HCT116 (cell line): ENCODE measurements around the gene SPSB4. TPM values are rescaled to one million over a fixed set of nuclear protein-coding genes. Genes with fewer than 3 reads are reported as not detected.

Experiments
- ATAC-seq: fragments of 200-7000 bp; cut with Tn5 transposase; 2 replicates; pipeline ENCODE4 v1.9.1; 2020; ENCODE audit warnings: mild to moderate bottlenecking, moderate library complexity
- BruUV-seq: library from RNA; stranded (reverse); fragments of 400-500 nt; replicated peaks from 2 replicates; lab custom pipeline; 2021; lab: Mats Ljungman, UMichigan
- CTCF ChIA-PET: fragments of 300-600 bp; sonication (Branson Sonifier 250); formaldehyde crosslinking; loops from one replicate; lab custom pipeline; 2021; ENCODE audit warnings: antibody characterized with exemption; lab: Charles Lee
- POLR2A ChIA-PET: fragments of 300-600, 350-600 bp; sonication (Branson Sonifier 250); formaldehyde crosslinking; loops from one replicate; lab custom pipeline; 2021; ENCODE audit warnings: antibody characterized with exemption; lab: Charles Lee
- RAD21 ChIA-PET, 2 experiments: fragments of 300-600 bp; sonication (Branson Sonifier 250); formaldehyde crosslinking; loops; one replicate each; lab custom pipeline; 2023; ENCODE audit warnings: low total read pairs in 2 of 2; ENCODE audit not compliant: uncharacterized antibody in 2 of 2, unreplicated experiment in 2 of 2, low non-redundant PET in 1 of 2; lab: Charles Lee
- DNase-seq: peaks from one replicate; pipeline ENCODE4 v3.0.0-alpha.2; 2010; ENCODE audit warnings: low read depth, low spot score
- H2AFZ ChIP-seq: fragments of 200-600 bp; shearing (Covaris generic), sonication (generic); 2 replicates; pipeline ENCODE4 v1.6.1; 2017; ENCODE audit warnings: low read depth, mixed run types, mixed read lengths, antibody characterized with exemption, low read length; ENCODE audit not compliant: poor library complexity, severe bottlenecking
- H3K27ac ChIP-seq: 2 replicates; pipeline ENCODE4 v1.5.1; 2012; ENCODE audit warnings: low read depth, low read length
- H3K27me3 ChIP-seq: fragments of 200-600 bp; sonication (generic); 2 replicates; pipeline ENCODE4 v1.6.1; 2016; ENCODE audit warnings: mixed run types, low read length, mixed read lengths; ENCODE audit not compliant: insufficient read depth
- H3K36me3 ChIP-seq, 2 experiments: fragments of 200-500 bp in 1 of 2; fragments of 200-600 bp in 1 of 2; sonication (Bioruptor generic) in 1 of 2; sonication (generic) in 1 of 2; 2 replicates each; pipeline versions ENCODE4 v1.5.1 to v1.6.1; 2014 to 2016; ENCODE audit warnings: low read length in 2 of 2, inconsistent platforms in 1 of 2, mixed read lengths in 1 of 2, mixed run types in 1 of 2; ENCODE audit not compliant: insufficient read depth in 2 of 2, control insufficient read depth in 1 of 2
- H3K4me1 ChIP-seq, 2 experiments: fragments of 200-600 bp in 1 of 2; sonication (generic) in 1 of 2; 2 replicates each; pipeline versions ENCODE4 v1.5.1 to v1.6.1; 2012 to 2017; ENCODE audit warnings: low read length in 2 of 2, inconsistent platforms in 1 of 2, mild to moderate bottlenecking in 1 of 2, mixed read lengths in 1 of 2, mixed run types in 1 of 2, moderate library complexity in 1 of 2; ENCODE audit not compliant: insufficient read depth in 2 of 2, control insufficient read depth in 1 of 2
- H3K4me2 ChIP-seq: fragments of 200-600 bp; sonication (generic); 2 replicates; pipeline ENCODE4 v1.6.1; 2017; ENCODE audit warnings: mixed run types, low read length, mixed read lengths
- H3K4me3 ChIP-seq, 2 experiments: fragments of 200-600 bp in 1 of 2; sonication (generic) in 1 of 2; replicated peaks in 1 of 2; 2 replicates each; pipeline ENCODE4 v1.5.1; 2011 to 2016; ENCODE audit warnings: low read length in 2 of 2, control low read depth in 1 of 2, low read depth in 1 of 2, mild to moderate bottlenecking in 1 of 2, mixed read lengths in 1 of 2, mixed run types in 1 of 2
- H3K79me2 ChIP-seq: fragments of 200-600 bp; sonication (generic); 2 replicates; pipeline ENCODE4 v1.6.1; 2017; ENCODE audit warnings: mild to moderate bottlenecking, mixed run types, low read length, moderate library complexity, mixed read lengths; ENCODE audit not compliant: insufficient read depth
- H3K9ac ChIP-seq: fragments of 200-600 bp; sonication (generic); 2 replicates; pipeline ENCODE4 v1.6.1; 2016; ENCODE audit warnings: low read length, mixed read lengths
- H3K9me2 ChIP-seq: fragments of 200-600 bp; sonication (generic), shearing (Covaris generic); 2 replicates; pipeline ENCODE4 v1.6.1; 2017; ENCODE audit warnings: mixed run types, mild to moderate bottlenecking, moderate library complexity; ENCODE audit not compliant: insufficient read depth
- H3K9me3 ChIP-seq, 2 experiments: fragments of 200-500 bp in 1 of 2; fragments of 200-600 bp in 1 of 2; sonication (Bioruptor generic) in 1 of 2; sonication (generic) in 1 of 2; 2 replicates each; pipeline ENCODE4 v1.6.1; 2014 to 2017; ENCODE audit warnings: low read length in 2 of 2, mixed read lengths in 2 of 2, inconsistent platforms in 1 of 2, low read depth in 1 of 2, mild to moderate bottlenecking in 1 of 2, mixed run types in 1 of 2, moderate library complexity in 1 of 2; ENCODE audit not compliant: control insufficient read depth in 1 of 2, insufficient read depth in 1 of 2
- H4K20me1 ChIP-seq: fragments of 200-600 bp; sonication (generic), shearing (Covaris generic); 2 replicates; pipeline ENCODE4 v1.6.1; 2017; ENCODE audit warnings: mixed run types, mild to moderate bottlenecking, moderate library complexity; ENCODE audit not compliant: insufficient read depth
- ELF1 ChIP-seq: IDR thresholded peaks from 2 replicates; pipeline ENCODE4 v1.6.1; 2012; ENCODE audit warnings: low read depth, borderline replicate concordance
- EZH2 ChIP-seq: fragments of 200-600 bp; sonication (generic); IDR thresholded peaks from 2 replicates; pipeline ENCODE4 v1.6.1; 2017; ENCODE audit warnings: antibody characterized with exemption, mixed run types
- EZH2phosphoT487 ChIP-seq: fragments of 200-600 bp; IDR thresholded peaks from 2 replicates; pipeline ENCODE4 v1.6.1; 2018; ENCODE audit warnings: antibody characterized with exemption, borderline replicate concordance
- MAX ChIP-seq: IDR thresholded peaks from 2 replicates; pipeline ENCODE4 v1.6.1; 2012
- POLR2A ChIP-seq: IDR thresholded peaks from 2 replicates; pipeline ENCODE4 v1.7.0; 2011; ENCODE audit warnings: borderline replicate concordance; ENCODE audit not compliant: insufficient read depth, insufficient read length; ENCODE audit errors: extremely low read depth
- POLR2AphosphoS5 ChIP-seq: IDR thresholded peaks from 2 replicates; pipeline ENCODE4 v1.6.1; 2011; ENCODE audit warnings: mild to moderate bottlenecking, low read depth, low read length, moderate library complexity
- RAD21 ChIP-seq: IDR thresholded peaks from 2 replicates; pipeline ENCODE4 v1.6.1; 2012; ENCODE audit warnings: low read depth, mild to moderate bottlenecking
- SIN3A ChIP-seq: IDR thresholded peaks from 2 replicates; pipeline ENCODE4 v1.6.1; 2012; ENCODE audit warnings: low read depth
- SP1 ChIP-seq: IDR thresholded peaks from 2 replicates; pipeline ENCODE4 v1.6.1; 2012; ENCODE audit warnings: low read depth
- SRF ChIP-seq: IDR thresholded peaks from 2 replicates; pipeline ENCODE4 v1.6.1; 2012; ENCODE audit warnings: low read depth
- ZBTB33 ChIP-seq: IDR thresholded peaks from 2 replicates; pipeline ENCODE4 v1.6.1; 2011; ENCODE audit warnings: mild to moderate bottlenecking, low read length, moderate library complexity; ENCODE audit not compliant: insufficient replicate concordance; ENCODE audit errors: extremely low read depth
- ZFX ChIP-seq: fragments of 450-650 bp; IDR thresholded peaks from 2 replicates; pipeline ENCODE4 v1.6.1; 2017
- intact Hi-C: fragments of 100-400 bp; cut with micrococcal nuclease; formaldehyde crosslinking; loops from 2 replicates; pipeline ENCODE4 v1.10.0; 2022
- total RNA-seq: library from RNA; stranded (reverse); gene quantifications from one replicate; pipeline ENCODE4 v1.2.1, GENCODE V29; 2021; ENCODE audit not compliant: unreplicated experiment
- TF ChIP-seq, protein P1 (sequence below): IDR thresholded peaks from 2 replicates; pipeline ENCODE4 v1.6.1; 2012; ENCODE audit warnings: low read depth

Gene SPSB4
- total RNA-seq, 1 experiment from 2014 or later = 0.57 TPM

DNA sequence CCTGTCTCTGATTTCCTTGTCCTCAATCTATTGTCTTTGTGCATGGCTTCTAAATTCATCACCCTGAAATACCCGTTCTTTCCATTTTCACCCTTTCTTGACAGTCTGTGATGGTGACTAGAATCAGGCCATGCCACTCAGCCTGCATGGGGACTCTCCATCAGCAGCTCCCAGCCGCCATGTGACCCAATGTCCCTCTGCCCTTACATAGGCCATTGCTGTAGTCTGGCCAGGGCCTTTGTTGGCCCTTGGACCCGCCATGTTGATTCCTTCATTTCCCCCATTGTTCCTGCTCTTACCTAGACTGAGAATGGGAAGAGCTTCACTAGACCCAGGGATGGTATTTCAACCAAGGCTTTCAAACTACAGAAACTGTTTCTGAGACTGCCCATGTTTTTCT, 45.8 kb downstream of the SPSB4 start:
- H3K36me3 ChIP-seq = no peaks in the 10 kb centered on the region
- H3K9me3 ChIP-seq = 0 out of 4 replicates have a peak, but pooled peaks cover 0 to 4% of the 10 kb centered on the region in 2 experiments
- no peak for TF ChIP-seq ELF1
- H3K9ac ChIP-seq = no peak overlapping the region
- ATAC-seq (no peak), DNase-seq (no peak)
- ChIA-PET CTCF (no interaction called here), POLR2A (no interaction called here), RAD21 (no interaction called here)
- no peaks in the 10 kb centered on the region for H4K20me1 ChIP-seq
- no peaks in the 10 kb centered on the region for H3K27me3 ChIP-seq
- H3K9me2 ChIP-seq = no peaks in the 10 kb centered on the region
- intact Hi-C loops = no loop called here
- no peaks in the 10 kb centered on the region for H3K4me1 ChIP-seq
- no peaks in the 10 kb centered on the region for H3K79me2 ChIP-seq
- no peak overlapping the region for H3K4me2 ChIP-seq
- no peak overlapping the region for H3K4me3 ChIP-seq
- no TSS peak for BruUV-seq
- no peak overlapping the region for H2AFZ ChIP-seq
- no peak overlapping the region for H3K27ac ChIP-seq

DNA sequence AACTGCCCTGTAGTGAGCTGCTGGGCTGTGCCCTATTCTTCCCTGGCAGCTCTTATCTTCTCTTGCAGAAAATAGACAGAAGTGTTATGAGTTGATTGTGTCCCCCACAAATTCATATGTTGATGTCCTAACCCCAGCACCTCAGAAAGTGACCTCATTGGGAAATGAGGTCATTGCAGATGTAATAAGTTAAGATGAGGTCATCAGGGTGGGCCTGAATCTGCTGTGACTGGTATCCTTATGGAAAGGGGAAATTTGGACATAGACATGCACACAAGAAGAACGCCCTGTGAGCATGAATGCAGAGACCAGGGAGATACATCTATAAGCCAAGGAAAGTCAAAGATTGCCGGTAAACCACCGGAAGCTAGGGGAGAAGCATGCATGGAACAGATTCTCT, 49.0 kb downstream of the SPSB4 start:
- intact Hi-C loops = no loop called here
- Histone ChIP-seq H3K79me2 (no peaks in the 10 kb centered on the region), H3K36me3 (no peaks in the 10 kb centered on the region), H3K9me2 (no peaks in the 10 kb centered on the region), H2AFZ (no peak overlapping the region), H3K9me3 (0 out of 4 replicates have a peak, but pooled peaks cover 0 to 4% of the 10 kb centered on the region in 2 experiments), H4K20me1 (no peaks in the 10 kb centered on the region), H3K4me1 (no peaks in the 10 kb centered on the region), H3K4me3 (no peak overlapping the region), H3K9ac (no peak overlapping the region), H3K4me2 (no peak overlapping the region), H3K27ac (no peak overlapping the region), H3K27me3 (no peaks in the 10 kb centered on the region)
- POLR2A ChIA-PET = no interaction called here
- CTCF ChIA-PET = no interaction called here
- DNase-seq = no peak
- no peak for ATAC-seq
- TF ChIP-seq POLR2A (no peak), ELF1 (no peak), ZBTB33 (no peak), SRF (no peak), RAD21 (no peak), EZH2 (no peak), POLR2AphosphoS5 (no peak), SIN3A (no peak), ZFX (no peak), EZH2phosphoT487 (no peak), MAX (no peak), SP1 (no peak)
- TF ChIP-seq, protein P1, sequence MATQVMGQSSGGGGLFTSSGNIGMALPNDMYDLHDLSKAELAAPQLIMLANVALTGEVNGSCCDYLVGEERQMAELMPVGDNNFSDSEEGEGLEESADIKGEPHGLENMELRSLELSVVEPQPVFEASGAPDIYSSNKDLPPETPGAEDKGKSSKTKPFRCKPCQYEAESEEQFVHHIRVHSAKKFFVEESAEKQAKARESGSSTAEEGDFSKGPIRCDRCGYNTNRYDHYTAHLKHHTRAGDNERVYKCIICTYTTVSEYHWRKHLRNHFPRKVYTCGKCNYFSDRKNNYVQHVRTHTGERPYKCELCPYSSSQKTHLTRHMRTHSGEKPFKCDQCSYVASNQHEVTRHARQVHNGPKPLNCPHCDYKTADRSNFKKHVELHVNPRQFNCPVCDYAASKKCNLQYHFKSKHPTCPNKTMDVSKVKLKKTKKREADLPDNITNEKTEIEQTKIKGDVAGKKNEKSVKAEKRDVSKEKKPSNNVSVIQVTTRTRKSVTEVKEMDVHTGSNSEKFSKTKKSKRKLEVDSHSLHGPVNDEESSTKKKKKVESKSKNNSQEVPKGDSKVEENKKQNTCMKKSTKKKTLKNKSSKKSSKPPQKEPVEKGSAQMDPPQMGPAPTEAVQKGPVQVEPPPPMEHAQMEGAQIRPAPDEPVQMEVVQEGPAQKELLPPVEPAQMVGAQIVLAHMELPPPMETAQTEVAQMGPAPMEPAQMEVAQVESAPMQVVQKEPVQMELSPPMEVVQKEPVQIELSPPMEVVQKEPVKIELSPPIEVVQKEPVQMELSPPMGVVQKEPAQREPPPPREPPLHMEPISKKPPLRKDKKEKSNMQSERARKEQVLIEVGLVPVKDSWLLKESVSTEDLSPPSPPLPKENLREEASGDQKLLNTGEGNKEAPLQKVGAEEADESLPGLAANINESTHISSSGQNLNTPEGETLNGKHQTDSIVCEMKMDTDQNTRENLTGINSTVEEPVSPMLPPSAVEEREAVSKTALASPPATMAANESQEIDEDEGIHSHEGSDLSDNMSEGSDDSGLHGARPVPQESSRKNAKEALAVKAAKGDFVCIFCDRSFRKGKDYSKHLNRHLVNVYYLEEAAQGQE = no peak
- BruUV-seq = no TSS peak
- RAD21 ChIA-PET = no interaction called here
